GM12873 (cell line): ENCODE data around the gene ADRA1B.

Source experiments
- CTCF ChIP-seq: IDR thresholded peaks from 2 replicates; pipeline ENCODE4 v1.5.1; 2012; ENCODE audit warnings: low read depth, mild to moderate bottlenecking, moderate library complexity, low read length, control low read depth; ENCODE audit not compliant: insufficient read depth; ENCODE audit errors: missing control alignments

ADRA1B gene

DNA sequence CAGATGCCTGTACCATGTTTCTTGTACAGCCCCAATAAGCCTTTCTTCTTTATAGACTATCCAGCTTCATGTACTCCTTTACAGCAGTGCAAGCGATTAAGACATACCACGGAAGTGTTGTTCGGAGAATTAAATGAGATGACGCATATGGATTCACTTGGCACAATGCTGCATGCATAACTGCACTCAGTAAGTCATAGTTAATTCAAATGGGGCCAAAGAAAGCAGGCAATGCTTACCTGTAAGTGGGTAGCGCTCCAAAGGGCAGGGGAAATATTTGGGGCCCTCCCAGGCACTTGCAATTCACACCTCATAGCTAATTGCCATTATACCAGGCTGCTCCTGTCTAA lies 7.7 kb upstream of the ADRA1B start:
- no peak for TF ChIP-seq CTCF

DNA sequence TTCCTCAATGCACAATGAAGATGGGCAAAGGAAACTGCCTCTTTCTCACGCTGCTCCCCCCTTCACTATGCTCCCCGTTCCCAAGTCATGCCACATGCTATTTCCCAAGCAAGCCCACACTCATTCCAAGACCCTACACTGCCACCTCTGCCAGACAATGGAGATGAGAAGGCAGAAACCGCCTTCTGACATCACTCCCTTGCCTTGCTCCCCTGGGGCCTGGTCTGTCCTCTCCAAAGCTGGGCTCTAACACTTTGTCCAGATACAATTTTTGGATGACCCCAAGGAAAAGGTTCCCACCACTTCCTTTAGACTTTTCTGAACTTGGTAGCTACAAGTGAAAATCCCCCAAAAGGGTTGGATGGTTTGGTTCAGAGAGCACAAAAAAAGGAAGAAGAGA lies 7.2 kb upstream of the ADRA1B start:
- no peak for TF ChIP-seq CTCF

DNA sequence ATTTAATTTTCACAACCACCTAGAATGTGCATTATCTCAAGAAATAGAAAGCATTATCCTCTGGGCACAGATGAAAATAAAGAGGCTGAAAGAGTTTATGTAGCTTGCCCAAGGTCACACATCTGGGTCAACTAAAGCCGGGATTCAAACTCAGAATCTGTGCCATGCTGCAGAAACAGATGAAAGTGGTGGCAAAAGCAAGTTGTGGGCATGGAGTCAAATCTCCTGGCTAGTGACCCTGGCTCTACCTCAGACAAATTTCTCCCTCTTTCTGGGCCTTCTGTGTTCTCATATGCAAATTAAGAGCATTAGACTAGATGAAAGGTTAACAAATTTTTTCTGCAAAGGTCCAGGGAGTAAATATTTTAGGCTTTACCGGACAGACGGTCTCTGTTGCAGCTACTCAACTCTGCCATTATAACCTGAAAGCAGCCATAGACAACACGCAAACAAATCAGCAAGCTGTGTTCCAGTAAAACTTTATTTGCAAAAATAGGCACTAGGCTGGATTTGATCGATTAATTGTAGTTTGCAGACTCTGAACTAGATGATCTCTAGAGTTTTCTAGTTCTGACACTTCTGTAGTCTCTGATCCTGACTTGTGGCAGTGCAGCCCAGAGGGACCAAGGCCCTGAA lies 6.0 kb upstream of the ADRA1B start:
- no peak for TF ChIP-seq CTCF

GRCh38 chr5:159910843-159911229 lies 5.4 kb upstream of the ADRA1B start:
- no peak for TF ChIP-seq CTCF

GRCh38 chr5:159911349-159911748 lies 4.9 kb upstream of the ADRA1B start:
- no peak for TF ChIP-seq CTCF

- TF ChIP-seq CTCF = no peak
These were observed 4.1 kb upstream of the ADRA1B start for GRCh38 chr5:159912033-159912800.

GRCh38 chr5:159913048-159913447 lies 3.2 kb upstream of the ADRA1B start:
- TF ChIP-seq CTCF = no peak
